Neural cell (in vitro differentiated cells): ENCODE data around the gene FXYD2.

Experiments used
- EP300 ChIP-seq: fragments of 450-650 bp; conservative IDR thresholded peaks from 2 replicates; pipeline ENCODE4 v1.6.1; 2014; ENCODE audit warnings: antibody characterized with exemption, mild to moderate bottlenecking, moderate library complexity; ENCODE audit not compliant: poor library complexity, severe bottlenecking
- EZH2 ChIP-seq: fragments of 200-600, 300-800 bp; shearing (Covaris generic), sonication (generic); IDR thresholded peaks from 2 replicates; pipeline ENCODE4 v1.6.1; 2014; ENCODE audit warnings: antibody characterized with exemption, low read length, borderline replicate concordance, mild to moderate bottlenecking; ENCODE audit not compliant: insufficient read depth, poor library complexity, severe bottlenecking
- MXI1 ChIP-seq: fragments of 450-650 bp; conservative IDR thresholded peaks from 2 replicates; pipeline ENCODE4 v1.6.1; 2014; ENCODE audit warnings: antibody characterized with exemption, mild to moderate bottlenecking; ENCODE audit not compliant: poor library complexity, severe bottlenecking
- POLR2AphosphoS5 ChIP-seq: IDR thresholded peaks from 2 replicates; pipeline ENCODE4 v1.6.1; 2012
- RAD21 ChIP-seq: fragments of 450-650 bp; conservative IDR thresholded peaks from 2 replicates; pipeline ENCODE4 v1.6.1; 2014; ENCODE audit warnings: antibody characterized with exemption, mild to moderate bottlenecking, moderate library complexity
- TAF1 ChIP-seq: IDR thresholded peaks from 2 replicates; pipeline ENCODE4 v1.6.1; 2012; ENCODE audit warnings: low read depth
- TF ChIP-seq, protein P1 (sequence below): fragments of 450-650 bp; IDR thresholded peaks from 2 replicates; pipeline ENCODE4 v1.5.1; 2014; ENCODE audit warnings: antibody characterized with exemption, mild to moderate bottlenecking, moderate library complexity; ENCODE audit not compliant: poor library complexity, severe bottlenecking
- TF ChIP-seq, protein P2 (sequence below): IDR thresholded peaks from 2 replicates; pipeline ENCODE4 v1.6.1; 2012; ENCODE audit warnings: borderline replicate concordance

DNA sequence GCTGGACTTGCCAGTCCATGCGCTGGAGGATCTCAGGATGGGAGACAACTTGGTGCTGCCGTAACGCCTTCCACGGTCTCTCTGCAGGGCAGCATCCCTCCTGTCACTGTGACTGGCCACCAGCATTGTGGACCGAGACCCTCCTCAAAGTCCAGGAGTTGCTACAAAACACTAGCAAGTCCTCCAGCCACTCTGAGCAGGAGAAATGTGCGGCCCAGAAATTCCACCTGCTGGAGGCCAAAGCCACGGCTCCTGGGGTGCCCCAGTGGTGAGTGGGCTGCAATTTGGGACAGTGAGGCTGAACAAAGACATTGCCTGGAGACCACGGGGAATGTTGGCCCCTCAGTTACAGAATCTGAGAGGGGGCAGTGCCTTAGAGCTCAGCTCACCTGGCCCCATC, 20.6 kb downstream of the FXYD2 start:
- TF ChIP-seq, protein P1, sequence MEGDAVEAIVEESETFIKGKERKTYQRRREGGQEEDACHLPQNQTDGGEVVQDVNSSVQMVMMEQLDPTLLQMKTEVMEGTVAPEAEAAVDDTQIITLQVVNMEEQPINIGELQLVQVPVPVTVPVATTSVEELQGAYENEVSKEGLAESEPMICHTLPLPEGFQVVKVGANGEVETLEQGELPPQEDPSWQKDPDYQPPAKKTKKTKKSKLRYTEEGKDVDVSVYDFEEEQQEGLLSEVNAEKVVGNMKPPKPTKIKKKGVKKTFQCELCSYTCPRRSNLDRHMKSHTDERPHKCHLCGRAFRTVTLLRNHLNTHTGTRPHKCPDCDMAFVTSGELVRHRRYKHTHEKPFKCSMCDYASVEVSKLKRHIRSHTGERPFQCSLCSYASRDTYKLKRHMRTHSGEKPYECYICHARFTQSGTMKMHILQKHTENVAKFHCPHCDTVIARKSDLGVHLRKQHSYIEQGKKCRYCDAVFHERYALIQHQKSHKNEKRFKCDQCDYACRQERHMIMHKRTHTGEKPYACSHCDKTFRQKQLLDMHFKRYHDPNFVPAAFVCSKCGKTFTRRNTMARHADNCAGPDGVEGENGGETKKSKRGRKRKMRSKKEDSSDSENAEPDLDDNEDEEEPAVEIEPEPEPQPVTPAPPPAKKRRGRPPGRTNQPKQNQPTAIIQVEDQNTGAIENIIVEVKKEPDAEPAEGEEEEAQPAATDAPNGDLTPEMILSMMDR, result no peak
- TF ChIP-seq MXI1 (no peak), RAD21 (no peak), POLR2AphosphoS5 (no peak), EP300 (no peak), EZH2 (no peak), TAF1 (no peak)
- TF ChIP-seq, protein P2, sequence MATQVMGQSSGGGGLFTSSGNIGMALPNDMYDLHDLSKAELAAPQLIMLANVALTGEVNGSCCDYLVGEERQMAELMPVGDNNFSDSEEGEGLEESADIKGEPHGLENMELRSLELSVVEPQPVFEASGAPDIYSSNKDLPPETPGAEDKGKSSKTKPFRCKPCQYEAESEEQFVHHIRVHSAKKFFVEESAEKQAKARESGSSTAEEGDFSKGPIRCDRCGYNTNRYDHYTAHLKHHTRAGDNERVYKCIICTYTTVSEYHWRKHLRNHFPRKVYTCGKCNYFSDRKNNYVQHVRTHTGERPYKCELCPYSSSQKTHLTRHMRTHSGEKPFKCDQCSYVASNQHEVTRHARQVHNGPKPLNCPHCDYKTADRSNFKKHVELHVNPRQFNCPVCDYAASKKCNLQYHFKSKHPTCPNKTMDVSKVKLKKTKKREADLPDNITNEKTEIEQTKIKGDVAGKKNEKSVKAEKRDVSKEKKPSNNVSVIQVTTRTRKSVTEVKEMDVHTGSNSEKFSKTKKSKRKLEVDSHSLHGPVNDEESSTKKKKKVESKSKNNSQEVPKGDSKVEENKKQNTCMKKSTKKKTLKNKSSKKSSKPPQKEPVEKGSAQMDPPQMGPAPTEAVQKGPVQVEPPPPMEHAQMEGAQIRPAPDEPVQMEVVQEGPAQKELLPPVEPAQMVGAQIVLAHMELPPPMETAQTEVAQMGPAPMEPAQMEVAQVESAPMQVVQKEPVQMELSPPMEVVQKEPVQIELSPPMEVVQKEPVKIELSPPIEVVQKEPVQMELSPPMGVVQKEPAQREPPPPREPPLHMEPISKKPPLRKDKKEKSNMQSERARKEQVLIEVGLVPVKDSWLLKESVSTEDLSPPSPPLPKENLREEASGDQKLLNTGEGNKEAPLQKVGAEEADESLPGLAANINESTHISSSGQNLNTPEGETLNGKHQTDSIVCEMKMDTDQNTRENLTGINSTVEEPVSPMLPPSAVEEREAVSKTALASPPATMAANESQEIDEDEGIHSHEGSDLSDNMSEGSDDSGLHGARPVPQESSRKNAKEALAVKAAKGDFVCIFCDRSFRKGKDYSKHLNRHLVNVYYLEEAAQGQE, result no peak
